Measurements from ENCODE around the gene RERE.

DNA sequence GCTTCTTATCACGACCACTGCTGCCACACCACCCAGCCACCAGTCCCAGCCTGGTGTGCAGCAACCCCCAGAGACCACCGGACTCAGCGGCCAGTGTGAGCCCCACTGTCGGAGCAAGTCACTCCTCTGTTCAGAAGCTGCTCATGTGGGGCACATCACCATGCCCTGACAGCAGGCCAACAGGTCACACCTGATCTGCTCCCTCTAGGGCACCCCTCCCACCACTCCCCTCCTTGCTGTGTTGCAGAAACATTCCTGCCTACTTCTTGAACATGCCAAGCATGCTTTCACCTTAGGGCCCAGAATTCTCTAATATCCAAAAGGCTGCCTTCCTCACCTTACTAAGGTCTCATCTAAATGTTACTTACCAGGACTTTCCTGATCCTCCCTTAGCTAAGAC is 353.1 kb downstream of the RERE start:
- TF ChIP-seq POLR2AphosphoS5 (IDR thresholded peaks at IDR 0.05; ENCODE audit: borderline replicate concordance, low read depth, low read length) = no peak
- no peak for TF ChIP-seq EZH2 (IDR thresholded peaks at IDR 0.05)
- no peak for TF ChIP-seq FOXP2 (optimal IDR thresholded peaks at IDR 0.05; ENCODE audit: control extremely low read depth, extremely low read length, insufficient read depth)

All from SK-N-MC (cell line).